K562 (cell line): ENCODE data around the gene CNDP2.

Experiments used
- POLR2A ChIP-seq: fragments of 450-650 bp; conservative IDR thresholded peaks from 2 replicates; pipeline ENCODE4 v1.6.1; 2016
- SRSF1 ChIP-seq: fragments of 200-400 bp; formaldehyde crosslinking; IDR thresholded peaks from 2 replicates; pipeline ENCODE4 v1.6.1; 2017; ENCODE audit warnings: mild to moderate bottlenecking, low read depth, low read length, moderate library complexity

DNA sequence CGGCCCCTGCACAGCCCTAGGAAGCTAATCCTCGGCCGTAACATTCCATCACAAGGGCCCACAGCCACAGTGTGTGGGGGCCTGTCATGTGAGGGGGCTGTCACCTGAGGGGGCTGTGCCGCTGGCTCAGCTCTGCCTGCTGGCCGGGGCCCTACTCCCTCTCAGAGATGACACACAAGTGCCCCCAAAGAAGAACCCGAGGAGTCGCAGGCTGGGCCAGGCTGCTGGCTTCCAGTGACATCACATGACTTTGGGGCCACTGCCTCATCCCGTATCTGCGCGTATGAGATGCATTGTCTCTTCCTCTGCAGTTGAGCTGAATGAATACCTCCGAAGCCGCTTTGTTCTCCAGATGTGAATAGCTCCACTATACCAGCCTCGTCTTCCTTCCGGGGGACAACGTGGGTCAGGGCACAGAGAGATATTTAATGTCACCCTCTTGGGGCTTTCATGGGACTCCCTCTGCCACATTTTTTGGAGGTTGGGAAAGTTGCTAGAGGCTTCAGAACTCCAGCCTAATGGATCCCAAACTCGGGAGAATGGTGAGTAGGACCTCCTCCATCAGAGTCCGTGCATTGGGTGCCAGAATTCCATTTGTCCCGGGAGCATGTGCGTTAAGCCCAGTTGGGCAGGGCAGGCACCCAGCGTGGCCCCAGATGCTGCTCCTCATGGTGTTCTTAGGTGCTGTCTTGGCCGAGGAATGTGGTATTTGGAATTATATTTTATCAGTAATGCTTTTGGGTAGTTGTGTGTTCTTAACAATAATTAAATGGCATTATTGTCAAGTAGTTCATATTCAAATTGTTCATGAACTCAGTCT lies 38.2 kb downstream of the CNDP2 start, which contains the start of gene CNDP1:
- no peak for TF ChIP-seq POLR2A
- no peak for TF ChIP-seq SRSF1
